Amniotic epithelial cell (primary cell): ENCODE data around the gene HADHA.

Experiments
- DNase-seq: peaks from one replicate; pipeline ENCODE4 v3.0.0-alpha.2; 2010; ENCODE audit warnings: low read depth

The HADHA gene

DNA sequence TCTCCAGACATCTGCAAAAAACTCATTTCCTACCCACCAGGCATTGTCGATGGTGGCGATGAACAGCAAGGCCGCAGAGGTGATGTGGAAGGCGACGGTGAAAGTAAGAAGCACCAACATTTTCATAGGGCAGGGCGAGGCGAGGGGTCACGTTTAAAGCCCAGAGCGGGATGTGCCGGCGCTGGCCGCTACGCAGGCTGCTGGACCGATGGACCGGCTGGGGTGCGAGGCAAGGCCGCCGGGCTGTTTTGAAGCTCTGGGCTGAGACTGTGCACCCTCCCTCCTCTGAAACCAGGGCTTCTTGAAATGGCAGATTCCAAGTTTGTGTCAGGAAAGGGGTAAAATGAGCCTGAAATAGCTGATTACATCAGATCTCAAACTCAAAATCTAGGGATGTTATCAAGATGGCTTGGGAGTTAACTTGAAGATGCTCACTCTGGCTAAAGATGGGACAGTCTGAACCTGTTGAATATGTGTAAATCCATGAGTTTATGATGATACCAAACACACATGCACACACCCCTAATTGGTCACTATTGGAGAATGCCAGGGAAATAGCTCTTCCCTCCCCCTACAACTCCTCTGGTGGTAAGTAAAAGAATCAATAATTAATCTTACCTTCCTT, 103.2 kb downstream of the HADHA start:
- DNase-seq, result no peak
